OCI-LY7 (cell line): ENCODE data around the gene CDH12.

ENCODE experiments used
- EZH2phosphoT487 ChIP-seq: fragments of 200-600 bp; sonication (generic); IDR thresholded peaks from 2 replicates; pipeline ENCODE4 v1.6.1; 2018; ENCODE audit warnings: low read depth, borderline replicate concordance, mild to moderate bottlenecking, mixed run types, antibody characterized with exemption, low read length, moderate library complexity, mixed read lengths
- TF ChIP-seq, protein P1 (sequence below): fragments of 200-600 bp; sonication (generic); conservative IDR thresholded peaks from 2 replicates; pipeline ENCODE4 v1.5.1; 2014; ENCODE audit warnings: mild to moderate bottlenecking, antibody characterized with exemption, low read length, moderate library complexity, mixed read lengths

DNA sequence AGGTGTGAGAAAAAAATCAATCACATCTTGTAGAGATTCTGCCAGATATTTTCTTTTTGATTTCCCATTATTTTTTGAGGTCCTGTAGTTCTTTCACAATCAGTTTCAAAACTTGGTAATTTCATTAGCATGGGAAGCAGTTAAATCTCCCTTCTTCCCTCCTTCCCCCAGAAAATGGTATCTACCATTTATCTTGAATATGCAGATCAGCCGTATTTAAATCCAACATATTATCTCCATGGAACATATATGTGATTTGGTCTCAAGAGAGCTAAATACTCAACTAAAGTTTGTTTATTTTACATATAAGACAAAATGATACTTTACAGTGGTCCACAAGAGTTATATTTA is 1034.8 kb downstream of the CDH12 start:
- TF ChIP-seq, protein P1, sequence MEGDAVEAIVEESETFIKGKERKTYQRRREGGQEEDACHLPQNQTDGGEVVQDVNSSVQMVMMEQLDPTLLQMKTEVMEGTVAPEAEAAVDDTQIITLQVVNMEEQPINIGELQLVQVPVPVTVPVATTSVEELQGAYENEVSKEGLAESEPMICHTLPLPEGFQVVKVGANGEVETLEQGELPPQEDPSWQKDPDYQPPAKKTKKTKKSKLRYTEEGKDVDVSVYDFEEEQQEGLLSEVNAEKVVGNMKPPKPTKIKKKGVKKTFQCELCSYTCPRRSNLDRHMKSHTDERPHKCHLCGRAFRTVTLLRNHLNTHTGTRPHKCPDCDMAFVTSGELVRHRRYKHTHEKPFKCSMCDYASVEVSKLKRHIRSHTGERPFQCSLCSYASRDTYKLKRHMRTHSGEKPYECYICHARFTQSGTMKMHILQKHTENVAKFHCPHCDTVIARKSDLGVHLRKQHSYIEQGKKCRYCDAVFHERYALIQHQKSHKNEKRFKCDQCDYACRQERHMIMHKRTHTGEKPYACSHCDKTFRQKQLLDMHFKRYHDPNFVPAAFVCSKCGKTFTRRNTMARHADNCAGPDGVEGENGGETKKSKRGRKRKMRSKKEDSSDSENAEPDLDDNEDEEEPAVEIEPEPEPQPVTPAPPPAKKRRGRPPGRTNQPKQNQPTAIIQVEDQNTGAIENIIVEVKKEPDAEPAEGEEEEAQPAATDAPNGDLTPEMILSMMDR: no peak
- TF ChIP-seq EZH2phosphoT487: no peak
